HEK293 (cell line): ENCODE data around the gene STMP1.
A peak's percentile ranks its signal among the peaks of the same experiment; 100 is the strongest.

ENCODE experiments used
- CTCF ChIA-PET: fragments of 350-600 bp; formaldehyde crosslinking; extraction: SDS; loops from one replicate; lab custom pipeline; 2021; ENCODE audit warnings: antibody characterized with exemption; lab: Yijun Ruan, JAX
- POLR2A ChIA-PET: fragments of 300-600 bp; formaldehyde crosslinking; extraction: SDS; loops from one replicate; lab custom pipeline; 2020; ENCODE audit warnings: antibody characterized with exemption, inconsistent platforms; lab: Yijun Ruan, JAX
- H3K27ac ChIP-seq: fragments of 200-500 bp; sonication (Bioruptor generic); 2 replicates; pipeline ENCODE4 v1.5.1; 2014; ENCODE audit warnings: low read depth, low read length, control low read depth, inconsistent platforms; ENCODE audit errors: extremely low read depth
- H3K36me3 ChIP-seq, 2 experiments: fragments of 200-500 bp in 1 of 2; sonication (Bioruptor generic) in 1 of 2; 1 replicate in 1 of 2; 2 replicates in 1 of 2; pipeline ENCODE4 v1.5.1; 2014 to 2017; ENCODE audit warnings: inconsistent platforms in 2 of 2, low read length in 2 of 2; ENCODE audit not compliant: control insufficient read depth in 2 of 2, insufficient read depth in 1 of 2
- H3K4me1 ChIP-seq: fragments of 200-500 bp; sonication (Bioruptor generic); 2 replicates; pipeline ENCODE4 v1.5.1; 2014; ENCODE audit warnings: mild to moderate bottlenecking, low read length, inconsistent platforms; ENCODE audit not compliant: control insufficient read depth, insufficient read depth
- H3K4me3 ChIP-seq: 2 replicates; pipeline ENCODE4 v1.5.1; 2011; ENCODE audit warnings: low read depth, mild to moderate bottlenecking, control low read depth, low read length, moderate library complexity
- H3K9me3 ChIP-seq: fragments of 200-500 bp; sonication (Bioruptor generic); 2 replicates; pipeline ENCODE4 v1.5.1; 2014; ENCODE audit warnings: low read depth, low read length, inconsistent platforms; ENCODE audit not compliant: control insufficient read depth, insufficient read depth
- EGR2 ChIP-seq: fragments of 450-650 bp; formaldehyde crosslinking; IDR thresholded peaks from 2 replicates; pipeline ENCODE4 v1.5.1; 2016; ENCODE audit warnings: low read depth, missing biosample characterization, missing genetic modification characterization
- SCRT1 ChIP-seq: fragments of 450-650 bp; formaldehyde crosslinking; IDR thresholded peaks from 2 replicates; pipeline ENCODE4 v1.5.1; 2016; ENCODE audit warnings: missing biosample characterization, missing genetic modification characterization, borderline replicate concordance
- SP7 ChIP-seq: fragments of 450-650 bp; formaldehyde crosslinking; IDR thresholded peaks from 2 replicates; pipeline ENCODE4 v1.5.1; 2016; ENCODE audit warnings: missing biosample characterization, missing genetic modification characterization
- YY2 ChIP-seq: fragments of 450-650 bp; formaldehyde crosslinking; IDR thresholded peaks from 2 replicates; pipeline ENCODE4 v1.5.1; 2016; ENCODE audit warnings: missing biosample characterization, missing genetic modification characterization
- ZBTB1 ChIP-seq: fragments of 450-650 bp; formaldehyde crosslinking; IDR thresholded peaks from 2 replicates; pipeline ENCODE4 v1.5.1; 2016; ENCODE audit warnings: missing biosample characterization, missing genetic modification characterization
- ZBTB11 ChIP-seq: fragments of 450-650 bp; formaldehyde crosslinking; conservative IDR thresholded peaks from 2 replicates; pipeline ENCODE4 v1.5.1; 2016; ENCODE audit warnings: low read depth, missing biosample characterization, missing genetic modification characterization
- ZBTB44 ChIP-seq: fragments of 450-650 bp; IDR thresholded peaks from 2 replicates; pipeline ENCODE4 v1.5.1; 2018; ENCODE audit warnings: missing biosample characterization, mild to moderate bottlenecking, missing genetic modification characterization
- ZBTB7A ChIP-seq: fragments of 450-650 bp; formaldehyde crosslinking; IDR thresholded peaks from 2 replicates; pipeline ENCODE4 v1.5.1; 2016; ENCODE audit warnings: low read depth, missing biosample characterization, missing genetic modification characterization
- ZIC2 ChIP-seq: fragments of 450-650 bp; formaldehyde crosslinking; IDR thresholded peaks from 2 replicates; pipeline ENCODE4 v1.5.1; 2016; ENCODE audit warnings: missing biosample characterization, missing genetic modification characterization
- ZNF112 ChIP-seq: fragments of 450-650 bp; formaldehyde crosslinking; IDR thresholded peaks from 2 replicates; pipeline ENCODE4 v1.5.0; 2017; ENCODE audit warnings: missing biosample characterization, missing genetic modification characterization
- ZNF175 ChIP-seq: fragments of 450-650 bp; formaldehyde crosslinking; IDR thresholded peaks from 2 replicates; pipeline ENCODE4 v1.5.1; 2016; ENCODE audit warnings: missing biosample characterization, missing genetic modification characterization
- ZNF23 ChIP-seq: fragments of 450-650 bp; formaldehyde crosslinking; IDR thresholded peaks from 2 replicates; pipeline ENCODE4 v1.5.1; 2016; ENCODE audit warnings: missing biosample characterization, missing genetic modification characterization, borderline replicate concordance
- ZNF292 ChIP-seq: fragments of 450-650 bp; formaldehyde crosslinking; IDR thresholded peaks from 2 replicates; pipeline ENCODE4 v1.5.1; 2016; ENCODE audit warnings: low read depth, missing biosample characterization, missing genetic modification characterization, borderline replicate concordance
- ZNF341 ChIP-seq: fragments of 450-650 bp; formaldehyde crosslinking; IDR thresholded peaks from 2 replicates; pipeline ENCODE4; 2016; ENCODE audit warnings: low read depth, missing biosample characterization, missing genetic modification characterization
- ZNF354C ChIP-seq: fragments of 450-650 bp; formaldehyde crosslinking; IDR thresholded peaks from 2 replicates; pipeline ENCODE4 v1.5.1; 2016; ENCODE audit warnings: missing biosample characterization, missing genetic modification characterization, low read depth, borderline replicate concordance
- ZNF366 ChIP-seq: fragments of 450-650 bp; formaldehyde crosslinking; conservative IDR thresholded peaks from 2 replicates; pipeline ENCODE4 v1.5.1; 2016; ENCODE audit warnings: missing biosample characterization, missing genetic modification characterization
- ZNF449 ChIP-seq: fragments of 450-650 bp; formaldehyde crosslinking; IDR thresholded peaks from 2 replicates; pipeline ENCODE4 v1.5.1; 2017; ENCODE audit warnings: missing biosample characterization, mild to moderate bottlenecking, missing genetic modification characterization, moderate library complexity
- ZNF571 ChIP-seq: fragments of 450-650 bp; formaldehyde crosslinking; IDR thresholded peaks from 2 replicates; pipeline ENCODE4 v1.5.0; 2017; ENCODE audit warnings: missing biosample characterization, missing genetic modification characterization
- ZNF585B ChIP-seq: fragments of 450-650 bp; formaldehyde crosslinking; IDR thresholded peaks from 2 replicates; pipeline ENCODE4 v1.5.1; 2016; ENCODE audit warnings: missing biosample characterization, missing genetic modification characterization
- ZNF623 ChIP-seq: fragments of 450-650 bp; formaldehyde crosslinking; IDR thresholded peaks from 2 replicates; pipeline ENCODE4 v1.5.1; 2016; ENCODE audit warnings: missing biosample characterization, missing genetic modification characterization
- ZNF654 ChIP-seq: fragments of 450-650 bp; formaldehyde crosslinking; IDR thresholded peaks from 2 replicates; pipeline ENCODE4 v1.5.1; 2016; ENCODE audit warnings: low read depth, missing biosample characterization, missing genetic modification characterization
- ZNF658 ChIP-seq: fragments of 450-650 bp; formaldehyde crosslinking; IDR thresholded peaks from 2 replicates; pipeline ENCODE4; 2016; ENCODE audit warnings: missing biosample characterization, missing genetic modification characterization
- ZNF692 ChIP-seq: fragments of 450-650 bp; formaldehyde crosslinking; IDR thresholded peaks from 2 replicates; pipeline ENCODE4 v1.5.1; 2016; ENCODE audit warnings: missing biosample characterization, missing genetic modification characterization
- ZNF704 ChIP-seq: fragments of 450-650 bp; formaldehyde crosslinking; IDR thresholded peaks from 2 replicates; pipeline ENCODE4 v1.5.1; 2016; ENCODE audit warnings: missing biosample characterization, missing genetic modification characterization
- ZSCAN30 ChIP-seq: fragments of 450-650 bp; IDR thresholded peaks from 2 replicates; pipeline ENCODE4 v1.5.1; 2018; ENCODE audit warnings: missing biosample characterization, mild to moderate bottlenecking, missing genetic modification characterization, moderate library complexity
- TF ChIP-seq, protein P1 (sequence below): fragments of 450-650 bp; formaldehyde crosslinking; IDR thresholded peaks from 2 replicates; pipeline ENCODE4 v1.5.1; 2016; ENCODE audit warnings: missing biosample characterization, missing genetic modification characterization

The STMP1 gene

GRCh38 chr7:135653340-135654080 is 8.8 kb upstream of the STMP1 start:
- H3K27ac ChIP-seq, result no peak overlapping the region
- H3K4me1 ChIP-seq, result no peaks in the 10 kb centered on the region
- ChIA-PET CTCF (interaction anchor here (0.6 kb wide), 1 partner anchor 1042 kb away, joined by 3 read pairs; no protein-coding TSS in a partner anchor), POLR2A (no interaction called here)
- H3K9me3 ChIP-seq, result no peaks in the 10 kb centered on the region
- no peak overlapping the region for H3K4me3 ChIP-seq
- peaks cover 8 to 18% of the 10 kb centered on the region in 2 experiments for H3K36me3 ChIP-seq
- TF ChIP-seq ZNF354C (tag by site-specific recombination), result peak; percentile 94
- TF ChIP-seq ZNF654 (tag by site-specific recombination), result peak; percentile 48
- TF ChIP-seq ZNF585B (tag by site-specific recombination), result no peak
- peak; percentile 57 for TF ChIP-seq ZNF366
- no peak for TF ChIP-seq ZIC2 (tag by site-specific recombination)
- no peak for TF ChIP-seq ZNF449 (tag by site-specific recombination)
- TF ChIP-seq ZNF623 (tag by site-specific recombination), result peak; percentile 85
- TF ChIP-seq ZNF175, result no peak
- no peak for TF ChIP-seq ZBTB44
- no peak for TF ChIP-seq ZNF571
- TF ChIP-seq, protein P1, sequence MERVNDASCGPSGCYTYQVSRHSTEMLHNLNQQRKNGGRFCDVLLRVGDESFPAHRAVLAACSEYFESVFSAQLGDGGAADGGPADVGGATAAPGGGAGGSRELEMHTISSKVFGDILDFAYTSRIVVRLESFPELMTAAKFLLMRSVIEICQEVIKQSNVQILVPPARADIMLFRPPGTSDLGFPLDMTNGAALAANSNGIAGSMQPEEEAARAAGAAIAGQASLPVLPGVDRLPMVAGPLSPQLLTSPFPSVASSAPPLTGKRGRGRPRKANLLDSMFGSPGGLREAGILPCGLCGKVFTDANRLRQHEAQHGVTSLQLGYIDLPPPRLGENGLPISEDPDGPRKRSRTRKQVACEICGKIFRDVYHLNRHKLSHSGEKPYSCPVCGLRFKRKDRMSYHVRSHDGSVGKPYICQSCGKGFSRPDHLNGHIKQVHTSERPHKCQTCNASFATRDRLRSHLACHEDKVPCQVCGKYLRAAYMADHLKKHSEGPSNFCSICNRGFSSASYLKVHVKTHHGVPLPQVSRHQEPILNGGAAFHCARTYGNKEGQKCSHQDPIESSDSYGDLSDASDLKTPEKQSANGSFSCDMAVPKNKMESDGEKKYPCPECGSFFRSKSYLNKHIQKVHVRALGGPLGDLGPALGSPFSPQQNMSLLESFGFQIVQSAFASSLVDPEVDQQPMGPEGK (tag by site-specific recombination), result no peak
- TF ChIP-seq ZNF341, result 0 out of 2 replicates have a peak, but pooled peaks have one; percentile 27
- TF ChIP-seq ZNF23 (tag by site-specific recombination), result no peak
- no peak for TF ChIP-seq SCRT1 (tag by site-specific recombination)
- peak; percentile 77; the same call in 1 of the 2 replicates for TF ChIP-seq ZBTB1 (tag by site-specific recombination)
- no peak for TF ChIP-seq EGR2
- TF ChIP-seq ZSCAN30, result no peak
- no peak for TF ChIP-seq ZBTB7A
- no peak for TF ChIP-seq ZNF112 (tag by site-specific recombination)
- no peak for TF ChIP-seq ZNF692 (tag by site-specific recombination)
- no peak for TF ChIP-seq ZNF658 (tag by site-specific recombination)
- peak; percentile 85 for TF ChIP-seq ZBTB11 (tag by site-specific recombination)
- 0 out of 2 replicates have a peak, but pooled peaks have one; percentile 59 for TF ChIP-seq ZNF704 (tag by site-specific recombination)
- no peak for TF ChIP-seq SP7 (tag by site-specific recombination)
- TF ChIP-seq YY2 (tag by site-specific recombination), result no peak
- peak; percentile 96; the same call in 1 of the 2 replicates for TF ChIP-seq ZNF292 (tag by site-specific recombination)
